H1 (cell line): Measurements from ENCODE around the gene PLEKHM3. TPM values are rescaled to one million over a fixed set of nuclear protein-coding genes. Genes with fewer than 3 reads are reported as not detected.

Experiments
- polyA plus RNA-seq, 7 experiments: library from polyadenylated mRNA; depleted of rRNA in 3 of 7; stranded (reverse) in 5 of 7; unstranded in 2 of 7; fragments of >200 nt in 5 of 7; fragments of 200-250 nt in 2 of 7; gene quantifications; 1 replicate in 5 of 7; 2 replicates in 1 of 7; 4 replicates in 1 of 7; pipeline versions ENCODE4 v1.2.1 to v1.2.3, GENCODE V29; 2011 to 2013; ENCODE audit warnings: missing spikeins in 2 of 7, mixed read lengths in 2 of 7
- small RNA-seq: library from polyadenylated mRNA; stranded (forward); fragments of <200 nt; extraction: miRNeasy Mini kit (QIAGEN cat#:217004); gene quantifications from one replicate; pipeline ENCODE3, GENCODE V24; 2013; ENCODE audit not compliant: insufficient read depth
- total RNA-seq: library from RNA; stranded (reverse); fragmentation: NEBNext Ultra II Directional; extraction: Animal tissue kit (Norgen Biotek cat#: 25700); gene quantifications from 2 replicates; pipeline ENCODE4 v1.2.1, GENCODE V29; 2021

The PLEKHM3 gene
- total and polyA plus RNA-seq, 2 of the 8 experiments (the other 6 are each of a cell fraction or from before 2014, with no cell fraction given) = 2.3 to 5.8 TPM

Small RNAs within 50 kb of the gene (small RNA-seq; reads per million reads assigned to genes)
- gene RNA5SP116 = not detected
- gene RNU6-360P = not detected

Other genes with a start within 250 kb of the PLEKHM3 start
- gene CRYGD, start 99.0 kb upstream of the PLEKHM3 start, total RNA-seq = 0.98 and 2.9 TPM in 2 replicates
- 6.0 and 7.1 TPM in 2 replicates for gene CRYGD, start 99.0 kb upstream of the PLEKHM3 start, polyA plus RNA-seq (2011; rRNA removed)
- gene CRYGC, start 104.3 kb upstream of the PLEKHM3 start, total RNA-seq = not detected in 2 replicates
- gene CRYGC, start 104.3 kb upstream of the PLEKHM3 start, polyA plus RNA-seq (2011; rRNA removed) = not detected in 2 replicates
- not detected in 2 replicates for gene CRYGB, start 120.6 kb upstream of the PLEKHM3 start, total RNA-seq
- 0.30 and 0.38 TPM in 2 replicates for gene CRYGB, start 120.6 kb upstream of the PLEKHM3 start, polyA plus RNA-seq (2011; rRNA removed)
- not detected in 2 replicates for gene CRYGA, start 138.1 kb upstream of the PLEKHM3 start, total RNA-seq
- gene CRYGA, start 138.1 kb upstream of the PLEKHM3 start, polyA plus RNA-seq (2011; rRNA removed) = not detected in 2 replicates
- 1.1 and 1.3 TPM in 2 replicates for gene C2orf80, start 164.5 kb upstream of the PLEKHM3 start, total RNA-seq
- 0.41 and 0.97 TPM in 2 replicates for gene C2orf80, start 164.5 kb upstream of the PLEKHM3 start, polyA plus RNA-seq (2011; rRNA removed)
- 379 and 398 TPM in 2 replicates for gene IDH1, start 229.5 kb upstream of the PLEKHM3 start, total RNA-seq
- gene IDH1, start 229.5 kb upstream of the PLEKHM3 start, polyA plus RNA-seq (2011; rRNA removed) = 115 and 174 TPM in 2 replicates
- gene PIKFYVE, start 240.7 kb upstream of the PLEKHM3 start, total RNA-seq = 33.5 and 35.8 TPM in 2 replicates
- 7.4 and 8.8 TPM in 2 replicates for gene PIKFYVE, start 240.7 kb upstream of the PLEKHM3 start, polyA plus RNA-seq (2011; rRNA removed)